ENCODE measurements around the gene RERE.

The RERE gene

DNA sequence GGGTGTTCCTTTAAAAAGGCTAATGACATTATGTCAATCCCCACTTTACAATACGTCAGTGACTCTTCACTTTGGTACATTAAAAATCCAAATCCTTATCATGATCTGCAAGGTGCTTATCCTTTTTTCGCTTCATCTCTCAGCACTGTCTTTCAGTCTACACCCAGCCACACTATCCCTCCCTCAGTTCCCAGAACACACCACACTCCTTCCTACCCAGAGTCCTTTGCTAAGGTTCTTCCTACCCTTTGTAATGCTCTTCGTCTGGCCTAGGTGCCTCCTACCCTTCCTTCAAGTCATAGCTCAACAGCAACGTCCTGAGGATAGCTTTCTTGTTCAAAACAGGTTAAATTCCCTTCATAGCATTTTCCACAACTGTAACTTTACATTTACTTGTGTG is 152.6 kb downstream of the RERE start:
- H3K4me2 ChIP-seq (ENCODE audit: insufficient read depth, low read length, poor library complexity, severe bottlenecking): no peak overlapping the region
- no peak overlapping the region for H3K18ac ChIP-seq (ENCODE audit: low read length)
- H3K4ac ChIP-seq (ENCODE audit: low read length): no peak overlapping the region
- H3K14ac ChIP-seq (ENCODE audit: low read length): no peak overlapping the region
- H3K36me3 ChIP-seq (replicated peaks in 1 of 2; ENCODE audit: control insufficient read depth in 2 of 2, insufficient read depth in 2 of 2, low read length in 2 of 2): no peaks in the 10 kb centered on the region
- H2AFZ ChIP-seq (ENCODE audit: low read length): no peak overlapping the region
- no peak overlapping the region for H2BK5ac ChIP-seq (ENCODE audit: low read length)
- no peak overlapping the region for H2BK12ac ChIP-seq (ENCODE audit: low read length)
- H3K79me1 ChIP-seq (ENCODE audit: low read depth, low read length): peaks cover 9% of the 10 kb centered on the region
- H2AK5ac ChIP-seq (ENCODE audit: low read depth, low read length): no peak overlapping the region
- no peak overlapping the region for H3K27ac ChIP-seq (replicated peaks; ENCODE audit: low read length)
- no peak overlapping the region for H3K9ac ChIP-seq (ENCODE audit: low read depth, low read length, poor library complexity)
- H3K4me1 ChIP-seq (ENCODE audit: control insufficient read depth in 2 of 2, insufficient read depth in 1 of 2, low read depth in 1 of 2, low read length in 2 of 2): peaks cover 16 to 43% of the 10 kb centered on the region in 2 donors
- H2BK15ac ChIP-seq (ENCODE audit: low read length): no peak overlapping the region
- no CpG with 5 or more reads among the region's 4 CpGs for WGBS, 2 donors (ENCODE audit: extremely low coverage in 2 of 2, insufficient read length in 2 of 2, insufficient replicate concordance in 1 of 2)
- H3K9me3 ChIP-seq (replicated peaks in 1 of 2; ENCODE audit: control insufficient read depth in 2 of 2, insufficient read depth in 1 of 2, low read depth in 1 of 2, low read length in 2 of 2): no peaks in the 10 kb centered on the region
- H2BK120ac ChIP-seq (ENCODE audit: low read depth, low read length): no peak overlapping the region
- H3K23ac ChIP-seq (ENCODE audit: low read depth, low read length, poor library complexity): no peak overlapping the region
- no peak overlapping the region for H3K4me3 ChIP-seq (ENCODE audit: low read length in 2 of 2)
- no peak for DNase-seq (ENCODE audit: low spot score)
- no peak overlapping the region for H4K8ac ChIP-seq (ENCODE audit: low read depth, low read length)
- no peaks in the 10 kb centered on the region for H3K27me3 ChIP-seq (ENCODE audit: control insufficient read depth in 3 of 3, insufficient read depth in 3 of 3, low read depth in 1 of 3, low read length in 3 of 3)
- no peak overlapping the region for H4K91ac ChIP-seq (ENCODE audit: low read depth, low read length, poor library complexity)

DNA sequence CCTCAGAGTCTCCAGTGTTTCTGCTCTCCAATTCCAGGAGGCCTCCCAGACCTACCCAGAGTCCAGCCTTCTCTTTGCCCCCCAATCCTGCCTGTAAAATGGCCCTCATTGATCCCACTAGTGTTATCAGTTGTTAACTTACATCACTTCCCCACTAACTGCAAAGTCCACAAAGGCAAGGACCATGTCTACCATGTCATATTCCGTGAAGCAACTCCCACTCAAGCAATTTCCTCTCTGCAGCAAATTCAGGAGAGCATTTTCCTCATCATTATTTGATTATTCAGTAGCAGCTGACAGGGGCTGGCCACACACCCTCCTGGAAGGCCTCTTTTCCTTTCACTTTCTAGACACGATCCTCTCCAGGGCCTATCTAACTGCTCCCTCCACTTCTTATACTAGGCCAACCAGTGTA is 153.5 kb downstream of the RERE start:
- Histone ChIP-seq H2BK15ac (ENCODE audit: low read length) (no peak overlapping the region), H3K9me3 (replicated peaks in 1 of 2; ENCODE audit: control insufficient read depth in 2 of 2, insufficient read depth in 1 of 2, low read depth in 1 of 2, low read length in 2 of 2) (no peaks in the 10 kb centered on the region), H4K8ac (ENCODE audit: low read depth, low read length) (no peak overlapping the region), H3K27ac (replicated peaks; ENCODE audit: low read length) (no peak overlapping the region), H3K14ac (ENCODE audit: low read length) (no peak overlapping the region), H2BK12ac (ENCODE audit: low read length) (no peak overlapping the region), H3K4ac (ENCODE audit: low read length) (no peak overlapping the region), H3K23ac (ENCODE audit: low read depth, low read length, poor library complexity) (no peak overlapping the region), H3K79me1 (ENCODE audit: low read depth, low read length) (peaks cover 9% of the 10 kb centered on the region), H3K4me1 (ENCODE audit: control insufficient read depth in 2 of 2, insufficient read depth in 1 of 2, low read depth in 1 of 2, low read length in 2 of 2) (peaks cover 16 to 37% of the 10 kb centered on the region in 2 donors), H4K91ac (ENCODE audit: low read depth, low read length, poor library complexity) (no peak overlapping the region), H2BK5ac (ENCODE audit: low read length) (no peak overlapping the region), H3K18ac (ENCODE audit: low read length) (no peak overlapping the region), H3K27me3 (ENCODE audit: control insufficient read depth in 3 of 3, insufficient read depth in 3 of 3, low read depth in 1 of 3, low read length in 3 of 3) (no peaks in the 10 kb centered on the region), H2BK120ac (ENCODE audit: low read depth, low read length) (no peak overlapping the region), H2AFZ (ENCODE audit: low read length) (no peak overlapping the region), H3K4me2 (ENCODE audit: insufficient read depth, low read length, poor library complexity, severe bottlenecking) (no peak overlapping the region), H3K4me3 (ENCODE audit: low read length in 2 of 2) (no peak overlapping the region), H3K36me3 (replicated peaks in 1 of 2; ENCODE audit: control insufficient read depth in 2 of 2, insufficient read depth in 2 of 2, low read length in 2 of 2) (no peaks in the 10 kb centered on the region), H3K9ac (ENCODE audit: low read depth, low read length, poor library complexity) (no peak overlapping the region), H2AK5ac (ENCODE audit: low read depth, low read length) (no peak overlapping the region)
- DNase-seq (ENCODE audit: low spot score): no peak
- WGBS, 2 donors (ENCODE audit: extremely low coverage in 2 of 2, insufficient read length in 2 of 2, insufficient replicate concordance in 1 of 2): no CpG with 5 or more reads among the region's 2 CpGs

DNA sequence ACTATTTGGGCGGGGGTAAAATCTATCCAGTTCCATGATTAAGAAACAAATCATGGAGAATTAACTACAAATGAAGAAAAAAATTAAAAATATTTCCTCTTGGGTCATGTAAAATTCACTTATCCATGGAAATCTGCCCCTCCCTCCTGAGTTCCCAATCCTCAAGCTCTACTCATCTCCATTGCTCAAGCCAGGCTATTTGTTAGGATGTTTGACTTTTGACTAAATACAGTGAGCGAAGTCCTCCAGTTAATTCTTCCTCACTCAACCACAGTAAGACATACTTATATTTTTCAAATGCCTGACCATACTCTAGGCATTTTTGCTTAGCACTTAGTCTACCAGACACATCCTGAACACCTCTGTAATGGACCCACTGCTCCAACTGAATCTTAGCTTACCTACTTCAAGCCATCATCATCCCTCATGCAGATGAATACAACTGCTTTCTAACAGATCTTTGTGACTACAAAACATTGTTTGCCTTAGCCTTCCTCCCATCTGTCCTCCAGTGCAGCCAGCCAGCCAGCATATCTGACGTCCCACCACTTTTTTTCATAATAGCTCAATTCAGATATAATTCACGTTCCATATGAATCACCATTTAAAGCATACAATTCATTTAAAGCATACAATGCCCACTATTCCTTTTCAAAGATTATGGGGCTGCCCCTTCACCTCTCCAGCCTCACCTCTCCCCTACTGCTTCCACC is 154.2 kb downstream of the RERE start:
- H3K4me3 ChIP-seq (ENCODE audit: low read length in 2 of 2): no peak overlapping the region
- no peak overlapping the region for H2BK5ac ChIP-seq (ENCODE audit: low read length)
- no peak overlapping the region for H3K18ac ChIP-seq (ENCODE audit: low read length)
- no peaks in the 10 kb centered on the region for H3K27me3 ChIP-seq (ENCODE audit: control insufficient read depth in 3 of 3, insufficient read depth in 3 of 3, low read depth in 1 of 3, low read length in 3 of 3)
- no peak overlapping the region for H3K9ac ChIP-seq (ENCODE audit: low read depth, low read length, poor library complexity)
- no peak overlapping the region for H3K4me2 ChIP-seq (ENCODE audit: insufficient read depth, low read length, poor library complexity, severe bottlenecking)
- H3K14ac ChIP-seq (ENCODE audit: low read length): no peak overlapping the region
- H2BK120ac ChIP-seq (ENCODE audit: low read depth, low read length): no peak overlapping the region
- no peak overlapping the region for H2AFZ ChIP-seq (ENCODE audit: low read length)
- H2BK15ac ChIP-seq (ENCODE audit: low read length): no peak overlapping the region
- no peak overlapping the region for H3K23ac ChIP-seq (ENCODE audit: low read depth, low read length, poor library complexity)
- H4K8ac ChIP-seq (ENCODE audit: low read depth, low read length): no peak overlapping the region
- DNase-seq (ENCODE audit: low spot score): no peak
- no peaks in the 10 kb centered on the region for H3K36me3 ChIP-seq (replicated peaks in 1 of 2; ENCODE audit: control insufficient read depth in 2 of 2, insufficient read depth in 2 of 2, low read length in 2 of 2)
- H3K4ac ChIP-seq (ENCODE audit: low read length): no peak overlapping the region
- no CpG with 5 or more reads among the region's 4 CpGs for WGBS, 2 donors (ENCODE audit: extremely low coverage in 2 of 2, insufficient read length in 2 of 2, insufficient replicate concordance in 1 of 2)
- H2AK5ac ChIP-seq (ENCODE audit: low read depth, low read length): no peak overlapping the region
- no peak overlapping the region for H2BK12ac ChIP-seq (ENCODE audit: low read length)
- H4K91ac ChIP-seq (ENCODE audit: low read depth, low read length, poor library complexity): no peak overlapping the region
- H3K27ac ChIP-seq (replicated peaks; ENCODE audit: low read length): no peak overlapping the region
- H3K9me3 ChIP-seq (replicated peaks in 1 of 2; ENCODE audit: control insufficient read depth in 2 of 2, insufficient read depth in 1 of 2, low read depth in 1 of 2, low read length in 2 of 2): peaks cover 0 to 3% of the 10 kb centered on the region in 2 donors
- H3K4me1 ChIP-seq (ENCODE audit: control insufficient read depth in 2 of 2, insufficient read depth in 1 of 2, low read depth in 1 of 2, low read length in 2 of 2): peaks cover 16 to 33% of the 10 kb centered on the region in 2 donors
- peaks cover 9% of the 10 kb centered on the region for H3K79me1 ChIP-seq (ENCODE audit: low read depth, low read length)

DNA sequence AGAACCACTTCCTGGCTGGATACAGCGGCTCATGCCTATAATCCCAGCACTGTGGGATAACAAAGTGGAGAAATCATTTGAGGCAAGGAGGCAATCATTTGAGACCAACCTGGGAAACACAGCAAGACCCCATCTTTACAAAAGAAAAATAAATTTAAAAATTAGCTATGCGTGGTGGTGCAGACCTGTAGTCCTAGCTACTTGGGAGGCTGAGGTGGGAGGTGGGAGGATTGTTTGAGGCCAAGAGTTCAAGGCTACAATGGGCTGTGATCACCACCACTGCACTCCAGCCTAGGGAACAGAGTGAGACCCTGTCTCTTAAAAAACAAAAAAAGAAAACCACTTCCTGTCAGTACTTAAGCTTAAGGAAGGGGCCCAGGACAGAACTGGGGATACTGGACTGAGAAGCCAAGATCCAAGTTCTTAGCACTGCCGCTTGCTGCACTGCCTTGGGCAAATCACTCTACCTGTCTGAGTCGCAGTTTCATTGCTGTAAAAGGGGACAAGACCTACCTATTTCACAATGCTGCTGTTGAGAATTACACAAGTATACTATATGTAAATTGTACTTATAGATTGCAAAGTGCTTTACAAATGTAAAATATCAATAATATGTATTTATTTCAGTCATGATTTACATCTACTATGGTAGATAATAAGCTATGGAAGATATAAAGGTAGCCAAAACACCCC is 154.9 kb downstream of the RERE start:
- Histone ChIP-seq H3K4me1 (ENCODE audit: control insufficient read depth in 2 of 2, insufficient read depth in 1 of 2, low read depth in 1 of 2, low read length in 2 of 2) (peaks cover 16 to 27% of the 10 kb centered on the region in 2 donors), H4K8ac (ENCODE audit: low read depth, low read length) (no peak overlapping the region), H3K18ac (ENCODE audit: low read length) (no peak overlapping the region), H3K4me2 (ENCODE audit: insufficient read depth, low read length, poor library complexity, severe bottlenecking) (no peak overlapping the region), H3K23ac (ENCODE audit: low read depth, low read length, poor library complexity) (no peak overlapping the region), H3K36me3 (replicated peaks in 1 of 2; ENCODE audit: control insufficient read depth in 2 of 2, insufficient read depth in 2 of 2, low read length in 2 of 2) (no peaks in the 10 kb centered on the region), H3K27ac (replicated peaks; ENCODE audit: low read length) (no peak overlapping the region), H3K14ac (ENCODE audit: low read length) (no peak overlapping the region), H3K9ac (ENCODE audit: low read depth, low read length, poor library complexity) (no peak overlapping the region), H3K4ac (ENCODE audit: low read length) (no peak overlapping the region), H2AK5ac (ENCODE audit: low read depth, low read length) (no peak overlapping the region), H2AFZ (ENCODE audit: low read length) (no peak overlapping the region), H3K79me1 (ENCODE audit: low read depth, low read length) (peaks cover 9% of the 10 kb centered on the region), H3K4me3 (ENCODE audit: low read length in 2 of 2) (no peak overlapping the region), H3K27me3 (ENCODE audit: control insufficient read depth in 3 of 3, insufficient read depth in 3 of 3, low read depth in 1 of 3, low read length in 3 of 3) (no peaks in the 10 kb centered on the region), H2BK15ac (ENCODE audit: low read length) (no peak overlapping the region), H2BK5ac (ENCODE audit: low read length) (no peak overlapping the region), H2BK120ac (ENCODE audit: low read depth, low read length) (no peak overlapping the region), H2BK12ac (ENCODE audit: low read length) (no peak overlapping the region), H4K91ac (ENCODE audit: low read depth, low read length, poor library complexity) (no peak overlapping the region), H3K9me3 (replicated peaks in 1 of 2; ENCODE audit: control insufficient read depth in 2 of 2, insufficient read depth in 1 of 2, low read depth in 1 of 2, low read length in 2 of 2) (peaks cover 0 to 3% of the 10 kb centered on the region in 2 donors)
- DNase-seq (ENCODE audit: low spot score): no peak
- no CpG with 5 or more reads among the region's 4 CpGs for WGBS, 2 donors (ENCODE audit: extremely low coverage in 2 of 2, insufficient read length in 2 of 2, insufficient replicate concordance in 1 of 2)

Measured in neuronal stem cell (in vitro differentiated cells).